Measurements from ENCODE around the gene C1QTNF1. TPM values are rescaled to one million over a fixed set of nuclear protein-coding genes. Genes with fewer than 3 reads are reported as not detected.

The C1QTNF1 gene
- total RNA-seq, 6 donors from 2014 or later = 9.3 to 30.4 (median 14.1) TPM

GRCh38 chr17:79035686-79036085, 11.7 kb downstream of the C1QTNF1 start:
- WGBS, 2 donors = 94% methylated on average over 6 of the region's 6 CpGs
- Histone ChIP-seq H3K27ac (no peak overlapping the region), H3K4me3 (no peak overlapping the region), H3K27me3 (no peaks in the 10 kb centered on the region), H3K9me3 (no peaks in the 10 kb centered on the region), H3K4me1 (peaks cover 11 to 28% (median 22%) of the 10 kb centered on the region in 4 donors), H3K36me3 (no peaks in the 10 kb centered on the region)
- ATAC-seq (ENCODE audit: low FRiP score in 2 of 2) (no peak), DNase-seq (no peak)
- TF ChIP-seq EP300 (IDR thresholded peaks at IDR 0.05) (no peak), POLR2A (IDR thresholded peaks at IDR 0.05) (no peak), CTCF (IDR thresholded peaks at IDR 0.05) (no peak), POLR2AphosphoS5 (IDR thresholded peaks at IDR 0.05) (no peak)

- H3K27ac ChIP-seq = peak overlapping the region in 2 of 4 donors; percentile 35 to 46
- WGBS, 2 donors = 91 to 94% methylated on average over 6 of the region's 6 CpGs
These were observed 12.2 kb downstream of the C1QTNF1 start for GRCh38 chr17:79036181-79036580.

GRCh38 chr17:79036596-79036995, 12.6 kb downstream of the C1QTNF1 start:
- H3K27ac ChIP-seq = peak overlapping the region in 3 of 4 donors; percentile 21 to 46 (median 35)

More at GRCh38 chr17:79036181-79036580, 12.2 kb downstream of the C1QTNF1 start:
- H3K9me3 ChIP-seq = no peaks in the 10 kb centered on the region
- ATAC-seq (ENCODE audit: low FRiP score in 2 of 2) (no peak), DNase-seq (no peak)
- no peak overlapping the region for H3K4me3 ChIP-seq
- H3K36me3 ChIP-seq = no peaks in the 10 kb centered on the region
- H3K4me1 ChIP-seq = peaks cover 11 to 28% (median 22%) of the 10 kb centered on the region in 4 donors
- H3K27me3 ChIP-seq = no peaks in the 10 kb centered on the region
- no peak for TF ChIP-seq POLR2A (IDR thresholded peaks at IDR 0.05)
- no peak for TF ChIP-seq EP300 (IDR thresholded peaks at IDR 0.05)
- no peak for TF ChIP-seq CTCF (IDR thresholded peaks at IDR 0.05)
- TF ChIP-seq POLR2AphosphoS5 (IDR thresholded peaks at IDR 0.05) = no peak

GRCh38 chr17:79038545-79039135, 14.7 kb downstream of the C1QTNF1 start:
- TF ChIP-seq CTCF (IDR thresholded peaks at IDR 0.05) = no peak
- TF ChIP-seq POLR2AphosphoS5 (IDR thresholded peaks at IDR 0.05) = peak; percentile 15 to 67
- H3K27ac ChIP-seq = peak overlapping the region in 2 of 4 donors; percentile 45 to 64
- no peaks in the 10 kb centered on the region for H3K27me3 ChIP-seq
- WGBS, 2 donors = 67 to 83% methylated on average over 6 to 8 of the region's 8 CpGs
- peak in 1 of 2 donors; percentile 22 for DNase-seq
- no peaks in the 10 kb centered on the region for H3K9me3 ChIP-seq
- no peak overlapping the region for H3K4me3 ChIP-seq
- peaks cover 18 to 28% (median 24%) of the 10 kb centered on the region in 4 donors for H3K4me1 ChIP-seq
- H3K36me3 ChIP-seq = no peaks in the 10 kb centered on the region
- peak; percentile 44 to 86 for ATAC-seq (ENCODE audit: low FRiP score in 2 of 2)

More at GRCh38 chr17:79036596-79036995, 12.6 kb downstream of the C1QTNF1 start:
- 49 to 52% methylated on average over 3 of the region's 3 CpGs for WGBS, 2 donors
- H3K4me1 ChIP-seq = peaks cover 11 to 28% (median 22%) of the 10 kb centered on the region in 4 donors
- no peaks in the 10 kb centered on the region for H3K9me3 ChIP-seq
- DNase-seq = peak in 1 of 2 donors; percentile 67
- H3K27me3 ChIP-seq = no peaks in the 10 kb centered on the region
- TF ChIP-seq POLR2AphosphoS5 (IDR thresholded peaks at IDR 0.05) = peak; percentile 36 to 75
- no peak for TF ChIP-seq POLR2A (IDR thresholded peaks at IDR 0.05)
- peak; percentile 43 to 47 for ATAC-seq (ENCODE audit: low FRiP score in 2 of 2)
- H3K36me3 ChIP-seq = no peaks in the 10 kb centered on the region
- H3K4me3 ChIP-seq = no peak overlapping the region

- no peak overlapping the region for H3K4me3 ChIP-seq
- no peaks in the 10 kb centered on the region for H3K9me3 ChIP-seq
- no peak for DNase-seq
- no peak for ATAC-seq (ENCODE audit: low FRiP score in 2 of 2)
- H3K4me1 ChIP-seq = peaks cover 18 to 28% (median 22%) of the 10 kb centered on the region in 4 donors
- TF ChIP-seq CTCF (IDR thresholded peaks at IDR 0.05) (no peak), POLR2A (IDR thresholded peaks at IDR 0.05) (no peak), POLR2AphosphoS5 (IDR thresholded peaks at IDR 0.05) (no peak), EP300 (IDR thresholded peaks at IDR 0.05) (no peak)
- 81 to 98% methylated on average over 8 of the region's 8 CpGs for WGBS, 2 donors
- peak overlapping the region in 2 of 4 donors; percentile 45 to 64 for H3K27ac ChIP-seq
- no peaks in the 10 kb centered on the region for H3K36me3 ChIP-seq
- H3K27me3 ChIP-seq = no peaks in the 10 kb centered on the region
These were observed 15.2 kb downstream of the C1QTNF1 start for GRCh38 chr17:79039171-79039570.
